ENCODE measurements around the gene SORBS1.
"Not testable (repeated sequence)": the region's sequence is repeated elsewhere in the genome, so short reads cannot be mapped to it uniquely, and the experiment has no call there.

The SORBS1 gene

GRCh38 chr10:95478185-95478584 is 83.0 kb downstream of the SORBS1 start:
- H3K27me3 Mint-ChIP-seq, result no peaks in the 10 kb centered on the region
- no peaks in the 10 kb centered on the region for H3K4me1 Mint-ChIP-seq
- H3K27ac Mint-ChIP-seq, result no peak overlapping the region
- ATAC-seq, result no peak
- H3K36me3 Mint-ChIP-seq, result no peaks in the 10 kb centered on the region
- no peaks in the 10 kb centered on the region for H3K9me3 Mint-ChIP-seq
- H3K4me3 Mint-ChIP-seq, result no peak overlapping the region

- no peak for ATAC-seq
- Mint-ChIP-seq H3K27ac (no peak overlapping the region), H3K9me3 (no peaks in the 10 kb centered on the region), H3K4me3 (no peak overlapping the region), H3K4me1 (no peaks in the 10 kb centered on the region), H3K27me3 (no peaks in the 10 kb centered on the region), H3K36me3 (no peaks in the 10 kb centered on the region)
These were observed 84.0 kb downstream of the SORBS1 start for GRCh38 chr10:95477175-95477520.

- no peak overlapping the region for H3K27ac Mint-ChIP-seq
- H3K27me3 Mint-ChIP-seq, result no peaks in the 10 kb centered on the region
- no peak overlapping the region for H3K4me3 Mint-ChIP-seq
- no peaks in the 10 kb centered on the region for H3K9me3 Mint-ChIP-seq
- H3K36me3 Mint-ChIP-seq, result no peaks in the 10 kb centered on the region
- ATAC-seq, result no peak
- no peaks in the 10 kb centered on the region for H3K4me1 Mint-ChIP-seq
These were observed 84.5 kb downstream of the SORBS1 start for GRCh38 chr10:95476469-95477174.

GRCh38 chr10:95475827-95476468 is 85.2 kb downstream of the SORBS1 start:
- no peaks in the 10 kb centered on the region for H3K4me1 Mint-ChIP-seq
- no peaks in the 10 kb centered on the region for H3K36me3 Mint-ChIP-seq
- H3K9me3 Mint-ChIP-seq, result no peaks in the 10 kb centered on the region

GRCh38 chr10:95475003-95475383 is 86.2 kb downstream of the SORBS1 start:
- H3K9me3 Mint-ChIP-seq, result no peaks in the 10 kb centered on the region
- no peak overlapping the region for H3K27ac Mint-ChIP-seq
- ATAC-seq, result no peak
- no peaks in the 10 kb centered on the region for H3K4me1 Mint-ChIP-seq
- H3K27me3 Mint-ChIP-seq, result no peaks in the 10 kb centered on the region
- no peaks in the 10 kb centered on the region for H3K36me3 Mint-ChIP-seq
- no peak overlapping the region for H3K4me3 Mint-ChIP-seq

More at GRCh38 chr10:95475827-95476468, 85.2 kb downstream of the SORBS1 start:
- Mint-ChIP-seq H3K27ac (no peak overlapping the region), H3K4me3 (no peak overlapping the region), H3K27me3 (no peaks in the 10 kb centered on the region)
- ATAC-seq, result no peak

- Mint-ChIP-seq H3K27me3 (peaks cover 4% of the 10 kb centered on the region), H3K9me3 (no peaks in the 10 kb centered on the region), H3K36me3 (no peaks in the 10 kb centered on the region), H3K4me3 (no peak overlapping the region), H3K27ac (no peak overlapping the region), H3K4me1 (no peaks in the 10 kb centered on the region)
- ATAC-seq, result no peak
These were observed 86.8 kb downstream of the SORBS1 start for GRCh38 chr10:95474228-95475002.

- Mint-ChIP-seq H3K27me3 (peaks cover 20% of the 10 kb centered on the region), H3K4me1 (no peaks in the 10 kb centered on the region), H3K27ac (no peak overlapping the region), H3K9me3 (no peaks in the 10 kb centered on the region), H3K36me3 (no peaks in the 10 kb centered on the region), H3K4me3 (no peak overlapping the region)
- no peak for ATAC-seq
These were observed 88.7 kb downstream of the SORBS1 start for GRCh38 chr10:95472304-95473088.

- Mint-ChIP-seq H3K4me3 (no peak overlapping the region), H3K9me3 (no peaks in the 10 kb centered on the region), H3K4me1 (no peaks in the 10 kb centered on the region), H3K27ac (no peak overlapping the region), H3K27me3 (peaks cover 20% of the 10 kb centered on the region), H3K36me3 (no peaks in the 10 kb centered on the region)
- no peak for ATAC-seq
These were observed 91.5 kb downstream of the SORBS1 start for GRCh38 chr10:95469676-95470075.

- Mint-ChIP-seq H3K36me3 (no peaks in the 10 kb centered on the region), H3K27ac (no peak overlapping the region), H3K4me1 (no peaks in the 10 kb centered on the region), H3K9me3 (no peaks in the 10 kb centered on the region), H3K27me3 (peaks cover 20% of the 10 kb centered on the region), H3K4me3 (no peak overlapping the region)
- no peak for ATAC-seq
These were observed 91.9 kb downstream of the SORBS1 start for GRCh38 chr10:95469251-95469650.

GRCh38 chr10:95467642-95468041 is 93.5 kb downstream of the SORBS1 start:
- H3K4me3 Mint-ChIP-seq, H3K36me3 Mint-ChIP-seq, H3K4me1 Mint-ChIP-seq, ATAC-seq, H3K9me3 Mint-ChIP-seq, H3K27ac Mint-ChIP-seq: not testable (repeated sequence)
- H3K27me3 Mint-ChIP-seq, result peaks cover 28% of the 10 kb centered on the region

- no peak overlapping the region for H3K4me3 Mint-ChIP-seq
- H3K27me3 Mint-ChIP-seq, result peaks cover 32% of the 10 kb centered on the region
- no peaks in the 10 kb centered on the region for H3K9me3 Mint-ChIP-seq
- no peak for ATAC-seq
- H3K4me1 Mint-ChIP-seq, result no peaks in the 10 kb centered on the region
- H3K27ac Mint-ChIP-seq, result no peak overlapping the region
- H3K36me3 Mint-ChIP-seq, result no peaks in the 10 kb centered on the region
These were observed 94.0 kb downstream of the SORBS1 start for GRCh38 chr10:95467162-95467599.

- Mint-ChIP-seq H3K36me3 (no peaks in the 10 kb centered on the region), H3K27ac (no peak overlapping the region), H3K27me3 (peaks cover 34% of the 10 kb centered on the region), H3K4me1 (no peaks in the 10 kb centered on the region), H3K9me3 (no peaks in the 10 kb centered on the region), H3K4me3 (no peak overlapping the region)
- ATAC-seq, result no peak
These were observed 94.7 kb downstream of the SORBS1 start for GRCh38 chr10:95466436-95466835.

- ATAC-seq, result no peak
- Mint-ChIP-seq H3K27me3 (peaks cover 29% of the 10 kb centered on the region), H3K4me3 (no peak overlapping the region), H3K36me3 (no peaks in the 10 kb centered on the region), H3K27ac (no peak overlapping the region), H3K9me3 (no peaks in the 10 kb centered on the region), H3K4me1 (no peaks in the 10 kb centered on the region)
These were observed 96.9 kb downstream of the SORBS1 start for GRCh38 chr10:95464280-95464679.

- H3K36me3 Mint-ChIP-seq, result no peaks in the 10 kb centered on the region
- no peak overlapping the region for H3K27ac Mint-ChIP-seq
- ATAC-seq, result no peak
These were observed 98.2 kb downstream of the SORBS1 start for GRCh38 chr10:95462740-95463667.

More at GRCh38 chr10:95462740-95463667, 98.2 kb downstream of the SORBS1 start:
- peaks cover 16% of the 10 kb centered on the region for H3K27me3 Mint-ChIP-seq
- H3K4me3 Mint-ChIP-seq, result no peak overlapping the region
- H3K9me3 Mint-ChIP-seq, result no peaks in the 10 kb centered on the region
- no peaks in the 10 kb centered on the region for H3K4me1 Mint-ChIP-seq

Data from stimulated activated memory B cell treated with anti-CD40 and anti-IgM and Interleukin-4, amounts not matched to agents 10 μg/mL and 1 μg/mL and 100 μg/mL, for 72 hours (primary cell).